Measurements from ENCODE around the gene HEATR1.
"Not testable (repeated sequence)": the region's sequence is repeated elsewhere in the genome, so short reads cannot be mapped to it uniquely, and the experiment has no call there.

Gene HEATR1

DNA sequence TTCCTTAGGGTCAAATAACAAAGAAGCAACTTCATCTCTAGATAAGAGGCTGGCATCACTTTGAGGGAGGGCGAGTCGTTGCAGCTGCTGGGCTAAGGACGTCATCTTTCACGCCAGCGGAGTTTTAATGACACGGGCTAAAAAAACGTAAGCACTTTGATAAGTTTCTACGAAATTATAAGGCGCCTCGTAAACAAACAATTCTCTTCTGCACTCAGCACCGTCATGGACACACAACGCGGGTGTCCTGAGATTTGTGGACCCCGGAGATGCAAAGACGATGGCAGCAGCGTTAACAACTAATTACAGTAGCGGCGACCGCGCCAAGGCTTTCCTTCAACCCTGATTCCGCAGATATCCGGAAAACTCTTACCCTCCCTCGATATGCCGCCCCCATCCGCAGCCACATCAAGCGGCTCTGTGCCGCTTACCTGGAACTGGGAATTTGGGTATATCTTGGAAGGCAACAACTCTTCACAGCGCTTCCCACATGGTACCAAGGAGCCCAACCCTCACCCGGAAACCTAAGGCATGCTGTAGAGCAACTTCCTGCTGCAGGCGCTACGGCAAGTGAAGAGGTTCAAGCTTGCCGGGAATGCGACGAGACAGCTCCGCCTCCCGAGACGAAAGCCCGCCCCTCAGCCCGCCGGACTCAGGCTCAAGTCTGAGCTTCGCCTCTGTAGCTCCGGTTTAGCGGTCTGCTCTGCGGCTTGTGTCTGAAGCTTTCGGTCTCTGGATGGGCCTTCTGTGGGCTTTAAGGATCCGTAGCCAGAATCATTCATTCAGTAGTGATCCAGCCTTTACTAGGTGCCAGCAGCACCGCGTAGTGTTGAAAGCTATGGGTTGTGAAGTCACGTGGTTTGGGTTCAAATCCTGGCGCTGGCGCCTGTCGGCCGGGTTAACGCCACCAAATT lies at the start of gene HEATR1:
Gene HEATR1, minus strand, starts transcription at position 526 of the 914 bp plus-strand sequence. Its CDS starts 421 bp downstream, at position 105.
- peak; percentile 95 for DNase-seq

DNA sequence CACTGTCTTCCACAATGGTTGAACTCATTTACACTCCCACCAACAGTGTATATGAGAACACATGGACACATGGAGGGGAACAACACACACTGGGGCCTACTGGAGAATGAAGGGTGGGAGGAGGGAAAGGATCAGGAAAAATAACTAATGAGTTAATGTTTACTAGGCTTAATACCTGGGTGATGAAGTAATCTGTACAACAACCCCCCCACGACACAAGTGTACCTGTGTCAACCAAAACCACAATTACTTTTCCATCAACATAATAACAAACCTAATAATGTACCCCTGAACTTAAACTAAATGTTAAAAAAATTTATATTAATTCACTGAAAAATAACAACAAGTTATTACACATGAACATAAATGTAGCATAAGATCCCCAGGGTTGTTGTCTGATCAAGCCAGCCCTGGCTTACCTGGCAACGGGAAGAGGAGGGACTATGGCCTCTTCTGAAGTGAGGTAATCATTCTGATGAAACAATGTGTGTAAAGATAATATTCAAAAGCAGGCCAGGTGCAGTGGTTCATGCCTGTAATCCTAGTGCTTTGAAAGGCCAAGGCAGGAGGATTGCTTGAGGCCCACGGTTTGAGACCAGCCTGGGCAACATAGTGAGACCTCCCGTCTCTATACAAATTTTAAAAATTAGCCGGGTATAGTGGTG lies 40.8 kb upstream of the HEATR1 start:
- no peak for DNase-seq

DNA sequence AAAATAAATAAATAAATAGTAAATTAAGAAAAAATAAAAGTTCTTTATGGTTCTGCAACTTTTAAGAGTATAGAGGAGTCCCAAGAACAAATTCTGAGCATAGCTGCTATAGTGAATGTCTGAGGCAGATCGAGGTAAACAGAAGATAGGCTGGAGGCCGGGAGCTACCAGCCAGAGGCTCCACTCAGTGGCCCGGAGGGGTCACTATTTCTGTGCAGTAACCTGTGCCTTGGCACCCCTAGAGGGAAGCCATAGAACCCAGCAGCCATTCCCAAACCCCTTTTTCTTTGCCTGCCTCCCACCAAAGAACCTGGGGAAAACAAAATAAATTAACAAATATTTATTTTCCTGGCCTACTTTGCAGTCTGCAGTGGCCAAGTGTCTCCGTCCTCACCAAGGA lies 38.4 kb upstream of the HEATR1 start:
- DNase-seq, result no peak

DNA sequence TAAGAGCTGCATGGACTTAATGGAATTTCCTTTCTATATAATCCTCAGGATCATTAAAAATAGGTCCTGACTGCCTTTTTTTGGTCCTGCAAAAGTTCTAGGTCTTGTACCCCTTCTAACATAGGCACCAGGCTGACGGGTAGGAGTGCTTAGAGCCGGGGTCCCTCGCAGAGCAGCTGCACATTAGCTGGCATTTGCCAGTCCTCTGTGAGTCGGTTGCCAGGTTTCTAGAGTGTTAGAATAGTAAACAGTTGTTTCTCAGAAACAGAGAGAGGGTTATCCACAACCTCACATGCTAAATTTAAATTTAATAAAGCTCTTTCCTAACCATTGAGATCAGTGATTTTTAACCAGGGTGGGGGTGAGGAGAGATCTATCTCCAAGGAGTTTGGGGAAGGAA lies 35.4 kb upstream of the HEATR1 start:
- DNase-seq, result no peak

DNA sequence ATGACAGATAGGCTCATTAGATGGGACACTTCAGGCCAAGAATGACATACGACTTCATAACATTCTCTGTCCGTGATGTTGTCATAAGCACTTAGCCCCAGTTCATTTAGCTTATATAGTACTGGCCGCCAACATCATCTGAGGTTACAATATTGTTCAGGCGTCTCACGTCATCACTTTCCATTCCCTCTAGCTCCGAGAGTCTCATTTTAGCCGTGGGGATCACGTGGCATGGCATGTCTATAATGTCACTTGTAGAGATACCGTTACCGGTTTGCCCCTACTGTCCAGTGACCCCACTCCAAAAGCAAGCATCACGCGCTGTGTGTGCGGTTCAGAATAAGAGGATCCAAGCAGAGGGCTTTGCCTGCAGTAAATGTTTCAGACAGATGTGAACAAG lies 34.6 kb upstream of the HEATR1 start:
- DNase-seq, result no peak

GRCh38 chr1:236636017-236636416 lies 31.7 kb upstream of the HEATR1 start:
- no peak for DNase-seq

GRCh38 chr1:236627727-236628408 lies 23.6 kb upstream of the HEATR1 start:
- DNase-seq, result no peak

DNA sequence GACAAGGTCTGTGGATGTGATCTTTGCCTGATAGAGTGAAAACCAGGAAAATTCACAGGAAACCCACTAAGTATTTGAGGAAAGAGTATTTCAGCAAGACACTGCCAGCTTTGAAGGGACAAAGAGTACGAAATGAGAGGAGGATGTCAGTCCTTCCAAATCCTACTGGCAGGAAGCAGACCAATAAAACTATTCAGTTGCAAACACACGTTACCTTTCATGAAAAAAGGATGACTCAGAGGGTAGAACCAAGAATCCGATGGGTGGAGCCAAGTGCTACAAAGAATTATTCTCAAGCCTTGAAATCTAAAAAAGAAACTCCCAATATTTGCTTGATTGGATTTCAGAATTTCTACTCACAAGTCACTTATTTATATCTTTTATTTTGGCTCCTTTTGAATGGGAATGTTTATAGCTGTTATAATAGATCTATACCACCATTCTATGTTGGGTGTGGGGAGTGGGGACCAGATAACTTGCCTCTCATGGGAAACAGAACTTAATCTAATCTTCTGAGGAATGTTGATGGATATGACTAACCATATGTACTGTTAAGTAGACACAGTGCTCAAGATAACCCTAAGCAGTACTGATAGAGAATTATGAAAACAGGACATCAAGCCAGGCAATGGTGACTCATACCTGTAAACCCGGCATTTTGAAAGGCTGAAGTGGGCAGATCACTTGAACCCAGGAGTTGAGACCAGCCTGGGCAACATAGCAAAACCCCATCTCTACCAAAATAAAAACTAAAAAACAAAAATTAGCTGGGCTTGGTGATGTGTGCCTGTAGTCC lies 19.3 kb upstream of the HEATR1 start:
- DNase-seq, result no peak

DNA sequence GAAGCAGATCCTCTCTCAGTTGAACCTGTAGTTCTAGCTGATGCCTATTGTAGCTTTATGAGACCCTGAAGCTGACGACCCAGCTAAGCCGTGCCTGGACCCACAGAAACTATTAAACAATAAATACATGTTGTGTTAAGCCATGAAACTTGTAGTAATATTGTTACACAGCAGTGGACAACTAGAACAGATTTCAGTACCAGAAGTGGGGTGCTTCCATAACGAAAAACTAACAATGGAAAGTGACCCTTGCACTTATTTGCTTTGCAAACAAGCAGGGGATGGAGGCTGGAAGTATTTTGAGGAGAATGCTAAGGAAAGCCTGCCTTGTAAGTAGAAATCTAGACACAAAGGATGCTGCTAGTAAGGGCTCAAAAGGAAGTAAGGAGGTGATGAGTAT lies 18.1 kb upstream of the HEATR1 start:
- no peak for DNase-seq

- no peak for DNase-seq
These were observed 15.1 kb upstream of the HEATR1 start for GRCh38 chr1:236619398-236619797.

GRCh38 chr1:236618507-236618906 lies 14.2 kb upstream of the HEATR1 start:
- no peak for DNase-seq

DNA sequence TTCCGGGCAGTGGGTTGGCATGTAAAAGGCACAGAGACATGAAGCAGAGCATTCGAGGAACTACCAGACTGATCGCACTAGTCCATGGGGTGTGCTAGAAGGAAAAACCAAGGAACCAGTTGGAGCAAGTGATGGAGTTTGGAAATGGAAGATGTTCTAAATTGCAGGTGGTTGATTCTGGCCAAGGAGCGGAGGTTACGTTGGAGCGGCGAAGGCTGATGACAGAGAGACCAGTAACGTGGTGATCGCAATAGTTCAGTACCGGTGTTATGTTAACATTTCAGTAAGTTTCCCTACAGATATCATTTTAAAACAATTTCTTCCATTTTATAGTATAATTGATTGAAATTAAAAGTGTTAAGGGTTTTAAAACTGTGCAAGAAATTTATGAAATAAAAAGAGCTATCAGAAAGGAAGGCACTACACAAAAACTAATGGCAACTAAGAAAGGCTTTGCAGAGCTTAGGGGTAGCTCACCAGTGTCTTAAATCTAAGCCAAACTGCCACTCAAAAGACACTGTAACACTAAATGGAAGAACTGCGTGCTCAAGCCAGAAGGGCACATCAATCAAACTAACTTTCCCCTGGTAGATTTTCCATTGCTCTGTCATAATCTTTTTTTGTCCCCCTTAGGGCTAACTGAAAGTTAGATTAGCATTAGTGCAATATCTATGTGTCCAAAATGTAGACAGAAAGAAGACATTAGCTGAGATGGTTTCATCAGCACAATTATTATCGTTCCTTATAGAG lies 11.3 kb upstream of the HEATR1 start:
- DNase-seq, result no peak

DNA sequence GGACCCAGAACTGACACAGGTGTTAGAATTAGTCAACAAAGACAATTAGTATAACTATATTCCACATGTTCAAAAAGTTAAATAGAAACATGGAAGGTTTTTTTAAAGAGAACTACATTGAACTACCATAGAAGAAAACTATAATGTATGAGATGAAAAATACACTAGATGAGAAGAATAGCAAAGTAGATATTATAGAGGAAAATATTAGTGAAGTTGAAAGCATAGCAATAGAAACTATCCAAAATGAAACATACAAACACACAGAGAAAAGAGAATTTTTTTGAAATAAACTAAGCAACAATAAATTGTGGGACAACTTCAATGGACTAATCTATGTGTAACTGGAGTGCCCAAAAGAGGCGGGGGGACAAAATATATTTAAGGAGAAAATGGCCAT lies 8.0 kb upstream of the HEATR1 start:
- DNase-seq, result no peak

DNA sequence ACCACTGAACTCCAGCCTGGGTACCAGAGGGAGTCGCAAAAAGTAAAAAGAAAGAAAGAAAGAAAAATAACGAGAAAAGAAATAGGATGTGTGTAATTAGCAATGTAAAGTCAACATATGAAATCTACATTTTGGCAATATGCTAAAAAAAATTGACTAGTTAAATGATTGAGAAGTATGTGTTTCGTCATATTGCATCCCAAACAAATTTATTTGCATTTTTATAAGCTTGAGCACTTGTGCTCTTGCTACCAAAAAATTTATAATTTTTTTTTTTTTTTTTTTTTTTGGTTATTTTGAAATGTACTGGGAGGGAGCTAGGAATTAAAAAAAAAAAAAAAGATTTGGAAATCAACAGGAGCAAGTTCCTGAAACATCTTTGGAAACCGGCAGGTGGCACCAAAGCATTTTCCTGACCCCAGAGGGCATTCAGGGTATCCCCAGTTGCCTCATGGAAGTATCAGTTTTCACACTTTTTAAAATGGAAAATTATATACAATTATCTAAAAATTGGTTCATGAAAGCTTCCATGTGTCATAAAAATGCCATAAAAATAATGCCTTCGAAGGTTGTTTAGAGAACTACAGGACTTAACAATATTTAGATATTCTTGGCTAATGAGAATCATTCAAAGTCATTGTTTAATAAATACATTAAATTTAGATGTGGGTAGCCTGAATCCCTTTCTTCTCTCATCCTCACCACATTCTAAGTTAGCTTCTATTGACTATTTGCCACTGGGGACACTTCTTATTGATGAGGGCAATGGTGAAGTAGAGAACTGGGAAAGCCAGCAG lies 4.8 kb upstream of the HEATR1 start:
- peak; percentile 48 for DNase-seq

DNA sequence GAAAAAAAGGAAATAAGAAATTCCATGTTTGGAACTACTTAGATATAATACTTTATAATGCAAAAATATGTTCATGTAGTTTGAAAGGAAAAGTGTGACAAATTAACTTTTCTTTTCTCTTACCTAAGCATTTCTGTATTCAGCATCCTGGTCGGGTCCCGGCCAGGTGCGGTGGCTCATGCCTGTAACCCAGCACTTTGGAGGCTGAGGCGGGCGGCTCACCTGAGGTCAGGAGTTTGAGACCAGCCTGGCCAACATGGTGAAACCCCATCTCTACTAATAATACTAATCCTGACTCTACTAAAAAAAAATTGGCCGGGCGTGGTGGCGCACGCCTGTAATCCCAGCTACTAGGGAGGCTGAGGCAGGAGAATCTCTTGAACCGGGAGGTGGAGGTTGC lies 3.3 kb upstream of the HEATR1 start:
- not testable (repeated sequence) for DNase-seq

- DNase-seq, result no peak
These were observed 840 bp upstream of the HEATR1 start for GRCh38 chr1:236604905-236605806.

DNA sequence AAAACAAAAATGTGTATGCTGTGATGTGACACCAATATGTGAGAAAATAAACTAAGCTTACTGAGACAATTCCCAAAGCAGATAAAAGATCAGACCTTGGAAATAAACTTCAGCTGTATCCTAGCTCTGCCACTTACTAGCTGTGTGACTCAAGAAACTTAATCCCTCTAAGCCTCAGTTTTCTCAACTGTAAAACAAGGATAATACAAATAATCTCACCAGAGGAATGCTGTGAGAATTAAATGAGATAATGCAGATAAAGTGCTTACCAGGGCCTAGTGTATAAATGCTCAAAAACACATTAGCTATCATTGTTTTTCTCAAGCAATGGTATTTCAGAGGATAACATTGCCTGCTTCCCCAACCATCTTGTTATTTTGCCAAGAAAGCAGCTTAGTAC lies 2.1 kb downstream of the HEATR1 start:
- no peak for DNase-seq

DNA sequence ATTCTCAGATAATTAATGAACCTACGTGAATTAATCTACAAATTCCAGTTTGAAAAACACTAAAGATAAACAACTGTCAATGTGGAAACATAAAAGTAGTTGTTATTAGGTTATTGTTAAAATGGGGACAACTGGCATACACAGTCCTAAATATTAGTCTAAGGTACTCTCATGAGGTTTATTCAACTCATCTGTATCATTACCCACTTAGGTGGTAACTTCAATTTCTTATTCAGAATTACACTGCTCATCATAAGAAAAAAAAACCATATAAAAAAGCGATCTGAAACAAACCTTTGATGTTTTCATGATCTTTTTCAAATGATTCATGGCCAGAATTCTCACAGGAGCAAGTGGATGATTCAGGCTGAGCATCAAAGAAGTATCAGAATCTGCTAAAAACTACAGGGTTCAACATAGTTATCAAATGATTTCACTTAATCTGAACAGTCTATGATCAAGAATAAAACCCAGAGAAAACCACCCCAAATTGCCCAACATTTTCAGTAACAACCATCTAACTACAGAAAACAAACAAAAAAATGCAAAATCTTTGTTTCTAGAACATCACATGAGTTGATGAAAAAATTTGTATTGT lies 13.7 kb downstream of the HEATR1 start:
- no peak for DNase-seq

DNA sequence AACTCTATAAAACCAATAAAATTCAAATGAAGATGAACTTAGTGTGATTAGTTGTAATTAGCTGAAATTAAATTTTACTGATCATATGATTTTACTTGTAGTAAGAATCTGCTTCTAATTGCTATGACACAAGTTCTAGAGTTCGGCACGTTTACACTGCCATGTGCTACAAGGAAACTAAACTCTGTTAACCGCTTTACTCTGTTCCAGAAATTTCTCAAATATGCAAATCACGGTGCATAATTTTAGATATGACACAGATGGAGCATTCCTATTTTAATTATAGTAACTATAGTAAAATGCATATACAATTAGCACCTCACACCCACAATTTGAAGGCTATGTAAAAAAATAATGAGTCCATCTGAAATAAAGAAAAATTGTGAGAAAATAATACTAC lies 14.8 kb downstream of the HEATR1 start:
- no peak for DNase-seq

DNA sequence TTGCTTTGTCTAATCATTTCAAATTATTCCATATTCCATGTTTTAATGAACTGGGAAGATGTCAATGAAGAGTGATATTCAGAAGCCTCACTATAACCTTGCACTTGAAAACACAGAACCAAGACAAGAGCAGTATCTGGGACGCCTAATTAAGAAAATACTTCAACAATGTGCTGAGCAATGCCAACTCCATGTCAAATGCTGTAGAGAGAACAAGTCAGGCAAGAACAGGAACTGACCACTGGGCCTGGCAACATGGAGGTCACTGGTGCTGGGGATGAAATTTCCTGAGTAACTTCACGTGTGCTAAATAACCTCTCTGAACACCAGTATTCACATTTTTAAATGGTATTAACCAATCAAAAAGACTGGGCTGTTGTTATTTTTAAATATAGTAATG lies 22.8 kb downstream of the HEATR1 start:
- DNase-seq, result no peak
